Trophoblast cell (in vitro differentiated cells and primary cell): ENCODE data around the gene KLHDC8A.

ENCODE experiments used
- DNase-seq, 2 donors: peaks; one replicate each; pipeline ENCODE4 v3.0.0-alpha.2; 2016
- H2AFZ ChIP-seq: 2 replicates; pipeline ENCODE4 v1.6.1; 2013; ENCODE audit warnings: low read length, moderate library complexity, mild to moderate bottlenecking; ENCODE audit not compliant: insufficient read depth, poor library complexity
- H2AK5ac ChIP-seq: 2 replicates; pipeline ENCODE4 v1.6.1; 2013; ENCODE audit warnings: mild to moderate bottlenecking, low read length
- H2BK120ac ChIP-seq: 2 replicates; pipeline ENCODE4 v1.6.1; 2013; ENCODE audit warnings: low read length, mild to moderate bottlenecking, moderate library complexity; ENCODE audit not compliant: insufficient read depth, poor library complexity
- H2BK12ac ChIP-seq: 2 replicates; pipeline ENCODE4 v1.6.1; 2013; ENCODE audit warnings: mild to moderate bottlenecking, low read length, moderate library complexity
- H2BK5ac ChIP-seq: 2 replicates; pipeline ENCODE4 v1.6.1; 2013; ENCODE audit warnings: low read length, low read depth, moderate library complexity, mild to moderate bottlenecking; ENCODE audit not compliant: poor library complexity
- H3K14ac ChIP-seq: 2 replicates; pipeline ENCODE4 v1.6.1; 2013; ENCODE audit warnings: mild to moderate bottlenecking, low read length
- H3K18ac ChIP-seq: 2 replicates; pipeline ENCODE4 v1.6.1; 2013; ENCODE audit warnings: mild to moderate bottlenecking, low read length
- H3K23ac ChIP-seq: 2 replicates; pipeline ENCODE4 v1.6.1; 2013; ENCODE audit warnings: low read length
- H3K27ac ChIP-seq: 2 replicates; pipeline ENCODE4 v1.5.1; 2013; ENCODE audit warnings: low read depth, mild to moderate bottlenecking, inconsistent platforms, low read length, moderate library complexity
- H3K27me3 ChIP-seq: 2 replicates; pipeline ENCODE4 v1.6.1; 2013; ENCODE audit warnings: inconsistent platforms, mild to moderate bottlenecking, low read length, moderate library complexity; ENCODE audit not compliant: insufficient read depth
- H3K36me3 ChIP-seq, 2 experiments: 1 replicate in 1 of 2; 2 replicates in 1 of 2; pipeline ENCODE4 v1.6.1; 2013; ENCODE audit warnings: low read length in 2 of 2, mild to moderate bottlenecking in 2 of 2, moderate library complexity in 1 of 2; ENCODE audit not compliant: insufficient read depth in 2 of 2, control insufficient read depth in 1 of 2
- H3K4ac ChIP-seq: 2 replicates; pipeline ENCODE4 v1.6.1; 2013; ENCODE audit warnings: low read depth, mild to moderate bottlenecking, low read length, moderate library complexity
- H3K4me1 ChIP-seq, 2 experiments: 1 replicate in 1 of 2; 2 replicates in 1 of 2; pipeline ENCODE4 v1.6.1; 2013; ENCODE audit warnings: low read length in 2 of 2, mild to moderate bottlenecking in 2 of 2, moderate library complexity in 1 of 2; ENCODE audit not compliant: insufficient read depth in 2 of 2, control insufficient read depth in 1 of 2
- H3K4me2 ChIP-seq: 2 replicates; pipeline ENCODE4 v1.6.1; 2013; ENCODE audit warnings: inconsistent platforms, mild to moderate bottlenecking, low read length, moderate library complexity
- H3K4me3 ChIP-seq: 2 replicates; pipeline ENCODE4 v1.5.1; 2013; ENCODE audit warnings: mild to moderate bottlenecking, low read depth, low read length, inconsistent platforms
- H3K79me1 ChIP-seq: one replicate; pipeline ENCODE4 v1.6.1; 2013; ENCODE audit warnings: low read length
- H3K79me2 ChIP-seq: 2 replicates; pipeline ENCODE4 v1.6.1; 2013; ENCODE audit warnings: low read length, mild to moderate bottlenecking; ENCODE audit not compliant: control insufficient read depth, insufficient read depth, poor library complexity
- H3K9ac ChIP-seq: 2 replicates; pipeline ENCODE4 v1.6.1; 2013; ENCODE audit warnings: mild to moderate bottlenecking, low read length
- H3K9me3 ChIP-seq: 2 replicates; pipeline ENCODE4 v1.6.1; 2013; ENCODE audit warnings: low read depth, mild to moderate bottlenecking, control low read depth, inconsistent platforms, low read length; ENCODE audit not compliant: insufficient read depth
- H4K12ac ChIP-seq: 2 replicates; pipeline ENCODE4 v1.6.1; 2013; ENCODE audit warnings: low read depth, mild to moderate bottlenecking, low read length, moderate library complexity
- H4K8ac ChIP-seq: 2 replicates; pipeline ENCODE4 v1.6.1; 2013; ENCODE audit warnings: low read depth, mild to moderate bottlenecking, low read length, moderate library complexity
- H4K91ac ChIP-seq: one replicate; pipeline ENCODE4 v1.6.1; 2013; ENCODE audit warnings: low read depth, mild to moderate bottlenecking, low read length, moderate library complexity
- WGBS: extraction: QIAGEN DNeasy Blood & Tissue Kit; methylation state at CpG from one replicate; pipeline ENCODE4 v1.1.7; 2013; ENCODE audit warnings: missing lambda C conversion rate; ENCODE audit not compliant: insufficient read length, insufficient coverage; ENCODE audit errors: extremely low coverage; 5-methylcytosine and 5-hydroxymethylcytosine counted together

The KLHDC8A gene

DNA sequence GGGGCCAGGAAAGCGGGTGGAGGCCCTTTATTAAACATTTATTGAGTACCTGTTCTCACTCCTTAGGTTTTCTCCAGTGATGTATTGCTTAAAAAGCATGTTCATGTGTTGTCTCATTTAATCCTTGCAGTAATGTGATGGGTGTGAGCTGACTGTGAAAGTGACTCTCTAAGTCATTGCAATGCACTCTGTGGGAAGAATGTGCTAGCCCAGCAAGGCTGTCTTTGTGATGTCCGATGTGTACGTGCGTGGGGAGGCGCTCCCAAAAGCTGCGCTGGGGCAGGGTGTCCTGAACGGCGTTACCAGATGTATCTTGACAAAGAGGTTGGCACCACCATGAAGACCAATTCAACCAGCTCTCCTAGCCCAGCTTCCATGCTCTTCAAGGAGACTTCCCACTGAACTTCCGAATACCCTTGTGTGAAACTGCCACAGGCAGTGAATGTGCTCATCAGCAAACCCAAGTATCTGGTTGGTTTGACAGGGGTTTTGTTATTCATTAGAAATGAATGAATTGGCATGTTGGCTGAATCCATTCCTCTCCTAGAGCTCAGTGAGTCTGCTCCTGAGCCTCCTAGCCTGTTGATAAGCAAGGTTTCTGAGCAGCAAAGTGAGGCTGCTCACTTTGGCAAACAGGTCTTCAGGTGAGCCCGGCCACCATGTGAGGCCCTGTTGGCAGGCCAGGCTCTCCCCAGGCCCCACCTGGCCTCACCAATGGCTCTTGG lies 63.2 kb downstream of the KLHDC8A start:
- Histone ChIP-seq H3K23ac (no peak overlapping the region), H3K14ac (peak overlapping the region; percentile 95), H3K4ac (peak overlapping the region; percentile 77), H2BK5ac (peak overlapping the region; percentile 98), H4K8ac (peak overlapping the region; percentile 82), H3K36me3 (no peaks in the 10 kb centered on the region), H2BK12ac (peak overlapping the region; percentile 97), H3K27me3 (no peaks in the 10 kb centered on the region), H3K27ac (peak overlapping the region; percentile 100), H3K18ac (peak overlapping the region; percentile 89), H4K12ac (peak overlapping the region; percentile 26), H3K9me3 (no peaks in the 10 kb centered on the region), H2BK120ac (peak overlapping the region; percentile 98), H3K79me2 (peaks cover 16% of the 10 kb centered on the region), H2AFZ (peak overlapping the region; percentile 67), H3K4me3 (no peak overlapping the region), H2AK5ac (peak overlapping the region; percentile 83), H4K91ac (peak overlapping the region; percentile 98), H3K79me1 (peaks cover 56% of the 10 kb centered on the region), H3K9ac (no peak overlapping the region), H3K4me1 (peaks cover 50 to 54% of the 10 kb centered on the region in 2 experiments), H3K4me2 (peak overlapping the region; percentile 8)
- peak; percentile 54 to 74 for DNase-seq
- WGBS = no CpG with 5 or more reads among the region's 10 CpGs

GRCh38 chr1:205291596-205291995 lies 65.1 kb downstream of the KLHDC8A start:
- no peak overlapping the region for H3K9ac ChIP-seq
- H3K4me1 ChIP-seq = peaks cover 50 to 57% of the 10 kb centered on the region in 2 experiments
- H3K4ac ChIP-seq = peak overlapping the region; percentile 17
- peak overlapping the region; percentile 85 for H2BK5ac ChIP-seq
- no peaks in the 10 kb centered on the region for H3K27me3 ChIP-seq
- peak overlapping the region; percentile 70 for H2AK5ac ChIP-seq
- H3K14ac ChIP-seq = peak overlapping the region; percentile 86
- H4K12ac ChIP-seq = no peak overlapping the region
- H3K79me2 ChIP-seq = peaks cover 16% of the 10 kb centered on the region
- no peak overlapping the region for H3K4me3 ChIP-seq
- H3K4me2 ChIP-seq = no peak overlapping the region
- H3K79me1 ChIP-seq = peaks cover 58% of the 10 kb centered on the region
- H3K27ac ChIP-seq = no peak overlapping the region
- H3K18ac ChIP-seq = peak overlapping the region; percentile 88
- no peak for DNase-seq
- WGBS = no CpG with 5 or more reads among the region's 6 CpGs
- peak overlapping the region; percentile 98 for H2BK12ac ChIP-seq
- H3K36me3 ChIP-seq = no peaks in the 10 kb centered on the region
- peak overlapping the region; percentile 93 for H4K91ac ChIP-seq
- H4K8ac ChIP-seq = no peak overlapping the region
- H2BK120ac ChIP-seq = peak overlapping the region; percentile 90
- H2AFZ ChIP-seq = no peak overlapping the region
- H3K23ac ChIP-seq = no peak overlapping the region
- no peaks in the 10 kb centered on the region for H3K9me3 ChIP-seq

DNA sequence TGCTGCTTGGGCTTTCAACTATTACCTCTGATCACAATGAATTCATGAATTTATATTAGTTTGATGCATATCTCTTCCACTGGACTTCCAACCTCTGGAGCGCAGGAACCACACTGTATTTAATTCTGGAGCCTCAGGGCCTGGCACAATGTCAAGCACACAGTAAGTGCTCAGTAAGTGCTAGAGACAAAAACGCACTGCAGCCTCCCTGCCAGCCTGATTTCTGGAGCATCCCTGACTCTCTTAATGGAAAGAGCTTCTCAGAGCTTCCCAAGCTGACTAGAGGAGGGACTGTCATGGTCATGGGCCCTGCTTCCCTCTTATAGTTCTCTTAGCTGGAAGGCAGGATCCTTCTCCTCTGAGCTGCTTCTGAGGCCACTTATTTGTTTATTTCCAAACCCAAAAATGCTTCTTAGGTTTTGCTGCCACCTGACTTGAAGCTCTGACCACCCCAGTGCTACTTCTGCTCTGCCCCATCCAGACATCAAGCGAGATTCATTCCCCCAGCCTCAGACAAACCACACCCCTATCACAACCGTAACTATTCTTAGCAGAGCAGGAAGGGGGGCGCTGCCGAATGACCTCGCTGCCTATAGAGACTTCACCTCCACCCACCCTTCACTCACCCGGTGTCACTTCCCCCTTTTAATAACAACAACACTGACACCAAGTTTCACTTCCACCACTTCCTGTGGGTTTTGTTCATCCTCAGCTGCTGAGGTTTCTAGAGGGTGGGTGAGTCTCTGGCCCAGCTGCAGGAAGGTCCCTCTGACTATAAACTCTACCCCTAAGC lies 68.8 kb downstream of the KLHDC8A start:
- H2BK12ac ChIP-seq = peak overlapping the region; percentile 90
- H3K79me1 ChIP-seq = peaks cover 57% of the 10 kb centered on the region
- no peak overlapping the region for H2BK5ac ChIP-seq
- H4K91ac ChIP-seq = peak overlapping the region; percentile 94
- peak overlapping the region; percentile 73 for H2BK120ac ChIP-seq
- H4K12ac ChIP-seq = no peak overlapping the region
- H3K27me3 ChIP-seq = no peaks in the 10 kb centered on the region
- H3K4me1 ChIP-seq = peaks cover 51 to 59% of the 10 kb centered on the region in 2 experiments
- peaks cover 20% of the 10 kb centered on the region for H3K79me2 ChIP-seq
- peak overlapping the region; percentile 23 for H2AFZ ChIP-seq
- peak overlapping the region; percentile 86 for H2AK5ac ChIP-seq
- WGBS = no CpG with 5 or more reads among the region's 8 CpGs
- no peak overlapping the region for H3K9ac ChIP-seq
- H3K18ac ChIP-seq = peak overlapping the region; percentile 79
- H3K36me3 ChIP-seq = no peaks in the 10 kb centered on the region
- no peak overlapping the region for H3K4me2 ChIP-seq
- no peak overlapping the region for H4K8ac ChIP-seq
- no peak overlapping the region for H3K4me3 ChIP-seq
- H3K4ac ChIP-seq = no peak overlapping the region
- H3K14ac ChIP-seq = peak overlapping the region; percentile 16
- H3K27ac ChIP-seq = no peak overlapping the region
- no peak overlapping the region for H3K23ac ChIP-seq
- no peaks in the 10 kb centered on the region for H3K9me3 ChIP-seq
- DNase-seq = peak in 1 of 2 donors; percentile 23

DNA sequence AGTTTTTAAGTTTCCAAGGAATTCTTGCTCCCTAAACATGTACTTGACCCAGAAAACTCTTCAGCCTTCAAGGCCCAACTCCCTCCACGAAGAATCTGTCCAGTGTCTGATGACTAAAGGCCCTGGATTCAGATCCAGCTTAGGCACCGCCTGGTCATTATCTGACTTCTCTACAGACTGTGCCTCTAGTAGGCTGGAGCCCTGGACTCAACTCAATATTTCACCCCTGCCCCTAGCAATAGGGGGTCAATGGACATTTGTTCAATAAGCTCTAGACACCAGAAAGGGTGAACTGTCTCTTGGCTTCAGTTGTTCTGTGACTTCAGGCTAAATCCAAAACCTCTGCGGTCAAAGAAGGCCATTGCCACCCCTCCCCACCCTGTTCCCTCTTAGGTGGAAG lies 69.6 kb downstream of the KLHDC8A start:
- peaks cover 44 to 52% of the 10 kb centered on the region in 2 experiments for H3K4me1 ChIP-seq
- WGBS = no CpG with 5 or more reads among the region's 3 CpGs
- H2AFZ ChIP-seq = no peak overlapping the region
- no peak overlapping the region for H3K9ac ChIP-seq
- H3K4me2 ChIP-seq = no peak overlapping the region
- H4K12ac ChIP-seq = no peak overlapping the region
- peak overlapping the region; percentile 94 for H4K91ac ChIP-seq
- no peak overlapping the region for H3K27ac ChIP-seq
- no peak overlapping the region for H3K23ac ChIP-seq
- DNase-seq = no peak
- H3K79me2 ChIP-seq = peaks cover 17% of the 10 kb centered on the region
- H3K36me3 ChIP-seq = no peaks in the 10 kb centered on the region
- peak overlapping the region; percentile 79 for H3K18ac ChIP-seq
- H3K9me3 ChIP-seq = no peaks in the 10 kb centered on the region
- no peaks in the 10 kb centered on the region for H3K27me3 ChIP-seq
- H2BK5ac ChIP-seq = peak overlapping the region; percentile 70
- H3K14ac ChIP-seq = peak overlapping the region; percentile 78
- H2BK12ac ChIP-seq = peak overlapping the region; percentile 90
- H2BK120ac ChIP-seq = peak overlapping the region; percentile 73
- H3K79me1 ChIP-seq = peaks cover 53% of the 10 kb centered on the region
- peak overlapping the region; percentile 69 for H4K8ac ChIP-seq
- H3K4me3 ChIP-seq = no peak overlapping the region
- H3K4ac ChIP-seq = peak overlapping the region; percentile 56
- H2AK5ac ChIP-seq = peak overlapping the region; percentile 86
